ENCODE results near the gene CARS1. TPM values are rescaled to one million over a fixed set of nuclear protein-coding genes. Genes with fewer than 3 reads are reported as not detected.

Gene CARS1
- total and polyA plus RNA-seq, 2 of the 4 experiments (the other 2 are of a cell fraction), result 72.7 to 78.3 TPM

- ATAC-seq (ENCODE audit: low read depth) (peak; percentile 41; the same call in 1 of the 2 replicates), DNase-seq (no peak)
- Histone ChIP-seq H3K4me3 (ENCODE audit: insufficient read depth, low read depth, low read length) (no peak overlapping the region), H3K4me1 (ENCODE audit: control insufficient read depth, insufficient read depth, low read length) (peaks cover 5% of the 10 kb centered on the region; the same call in 1 of the 2 replicates), H2BK15ac (ENCODE audit: low read depth, low read length) (no peak overlapping the region), H3K27ac (ENCODE audit: insufficient read depth, low read length) (no peak overlapping the region), H3K9me1 (ENCODE audit: insufficient read depth, low read length) (peaks cover 32% of the 10 kb centered on the region), H2AK9ac (replicated peaks; ENCODE audit: low read depth, low read length, poor library complexity) (peak overlapping the region; percentile 57), H3K9ac (ENCODE audit: low read depth, low read length) (no peak overlapping the region), H2AFZ (replicated peaks; ENCODE audit: low read length, poor library complexity) (peak overlapping the region; percentile 16), H3K79me1 (ENCODE audit: low read depth in 1 of 2, low read length in 2 of 2) (peaks cover 28 to 87% of the 10 kb centered on the region in 2 experiments), H3K9me3 (ENCODE audit: control insufficient read depth, insufficient read depth, low read length) (no peaks in the 10 kb centered on the region), H2AK5ac (ENCODE audit: low read depth, low read length) (no peak overlapping the region), H3K4me2 (ENCODE audit: low read depth, low read length) (no peak overlapping the region), H3K4ac (ENCODE audit: low read depth, low read length) (no peak overlapping the region), H4K5ac (ENCODE audit: low read depth, low read length) (no peak overlapping the region), H3K23ac (ENCODE audit: low read depth, low read length) (no peak overlapping the region), H2BK5ac (ENCODE audit: low read depth, low read length, poor library complexity, severe bottlenecking) (peak overlapping the region; percentile 16), H4K20me1 (ENCODE audit: insufficient read depth, low read length) (peaks cover 95% of the 10 kb centered on the region), H4K8ac (ENCODE audit: low read depth in 2 of 2, low read length in 2 of 2) (no peak overlapping the region), H2BK20ac (ENCODE audit: low read depth, low read length) (no peak overlapping the region), H3K27me3 (ENCODE audit: control insufficient read depth, insufficient read depth, low read length) (no peaks in the 10 kb centered on the region), H3K56ac (ENCODE audit: extremely low read depth, insufficient read depth, low read length) (no peak overlapping the region), H3K14ac (replicated peaks; ENCODE audit: low read depth, low read length) (no peak overlapping the region), H3K18ac (ENCODE audit: low read depth, low read length) (no peak overlapping the region), H2BK120ac (ENCODE audit: low read depth, low read length) (no peak overlapping the region), H4K91ac (ENCODE audit: insufficient read depth, low read depth, low read length) (no peak overlapping the region), H3K36me3 (ENCODE audit: control insufficient read depth, insufficient read depth, low read length) (peaks cover 51% of the 10 kb centered on the region)
- ChIA-PET CTCF (interaction anchor here (0.9 kb wide), 1 partner anchor 48 kb away, joined by 3 read pairs; no protein-coding TSS in a partner anchor), POLR2A (ENCODE audit: unreplicated experiment) (interaction anchor here (0.5 kb wide), 1 partner anchor 60 kb away, joined by 3 read pairs; no protein-coding TSS in a partner anchor)
- dilution Hi-C loops (cut with HindIII; ENCODE audit: low sequenced_read_pairs, unreplicated experiment), result no loop called here
- intact Hi-C loops (cut with micrococcal nuclease), result no loop called here
- TF ChIP-seq CEBPB (IDR thresholded peaks at IDR 0.05; ENCODE audit: low read depth, low read length) (peak; percentile 47; the same call in 1 of the 2 replicates), USF2 (IDR thresholded peaks at IDR 0.05; ENCODE audit: low read depth, low read length) (no peak), RFX5 (IDR thresholded peaks at IDR 0.05; ENCODE audit: low read depth, low read length) (no peak), BHLHE40 (IDR thresholded peaks at IDR 0.05; ENCODE audit: low read depth, low read length) (no peak), RAD21 (IDR thresholded peaks at IDR 0.05; ENCODE audit: low read length) (no peak), CTCF (conservative IDR thresholded peaks at IDR 0.05; ENCODE audit: low read depth, low read length) (no peak), RCOR1 (IDR thresholded peaks at IDR 0.05; ENCODE audit: insufficient replicate concordance, low read length) (no peak)
- WGBS, 2 experiments (ENCODE audit: extremely low coverage in 2 of 2, insufficient read length in 1 of 2), result 81% methylated on average over 7 of the region's 16 CpGs; no CpG with 5 or more reads in 1 of the 2 experiments
- in situ Hi-C loops (cut with MboI; ENCODE audit: low sequenced_read_pairs), result loop anchor here (5.0 kb wide), 1 partner anchor 49 kb away; no protein-coding TSS in a partner anchor
- no TSS peak for BruUV-seq (replicated peaks)
Measured at GRCh38 chr11:3043315-3043871, 13.8 kb downstream of the CARS1 start.

Measured in IMR-90 (cell line).